Limb (tissue), 2 donors: ENCODE measurements around the gene CAMK1D.
A peak's percentile ranks its signal among the peaks of the same experiment; 100 is the strongest.
"Not testable (repeated sequence)": the region's sequence is repeated elsewhere in the genome, so short reads cannot be mapped to it uniquely, and the experiment has no call there.

Experiments used
- DNase-seq, 2 donors: peaks; one replicate each; pipeline ENCODE4 v3.0.0-alpha.2; 2016; ENCODE audit errors: extremely low spot score in 2 of 2

The CAMK1D gene

GRCh38 chr10:12839941-12840611 lies 490.7 kb downstream of the CAMK1D start:
- peak in 1 of 2 donors; percentile 52 for DNase-seq

DNA sequence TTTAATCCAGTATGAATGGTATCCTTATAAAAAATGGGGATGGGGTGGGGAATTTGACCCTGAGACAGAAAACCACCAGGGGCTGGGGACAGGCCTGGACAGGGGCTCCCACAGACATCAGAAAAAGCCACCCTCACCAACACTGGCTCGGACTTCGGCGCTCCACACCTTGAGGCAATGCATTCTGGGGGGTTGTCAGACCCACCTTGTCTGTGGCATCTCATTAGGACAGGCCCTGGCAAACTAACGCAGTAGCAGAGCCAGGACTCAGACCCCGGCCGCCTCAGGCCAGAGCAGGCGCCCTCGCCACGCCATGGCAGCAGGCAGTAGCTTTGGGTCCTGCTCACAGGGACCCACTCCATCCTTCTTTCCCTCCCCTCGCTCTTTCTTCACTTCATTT lies 492.1 kb downstream of the CAMK1D start:
- DNase-seq, result no peak

DNA sequence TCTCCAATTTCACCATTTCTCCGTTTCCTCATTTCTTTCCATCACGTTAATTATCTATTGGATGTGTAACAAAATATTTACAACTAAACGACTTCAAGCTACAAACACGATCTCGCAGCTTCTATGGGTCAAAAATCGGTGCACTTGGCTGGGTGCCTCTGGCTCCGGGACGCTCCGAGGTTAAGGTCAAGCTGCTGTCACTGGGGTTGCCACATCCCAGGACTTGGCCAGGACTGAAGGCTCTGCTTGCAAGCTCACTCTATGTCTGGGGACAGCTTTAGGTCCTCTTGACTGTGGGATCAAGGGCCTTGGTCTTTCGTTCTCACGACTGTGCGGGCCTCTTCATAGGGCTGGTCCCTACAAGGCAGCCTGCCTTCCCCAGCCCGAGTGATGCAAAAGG lies 492.5 kb downstream of the CAMK1D start:
- no peak for DNase-seq

- no peak for DNase-seq
These were observed 493.0 kb downstream of the CAMK1D start for GRCh38 chr10:12842310-12842709.

- no peak for DNase-seq
These were observed 494.1 kb downstream of the CAMK1D start for GRCh38 chr10:12843296-12843945.

DNA sequence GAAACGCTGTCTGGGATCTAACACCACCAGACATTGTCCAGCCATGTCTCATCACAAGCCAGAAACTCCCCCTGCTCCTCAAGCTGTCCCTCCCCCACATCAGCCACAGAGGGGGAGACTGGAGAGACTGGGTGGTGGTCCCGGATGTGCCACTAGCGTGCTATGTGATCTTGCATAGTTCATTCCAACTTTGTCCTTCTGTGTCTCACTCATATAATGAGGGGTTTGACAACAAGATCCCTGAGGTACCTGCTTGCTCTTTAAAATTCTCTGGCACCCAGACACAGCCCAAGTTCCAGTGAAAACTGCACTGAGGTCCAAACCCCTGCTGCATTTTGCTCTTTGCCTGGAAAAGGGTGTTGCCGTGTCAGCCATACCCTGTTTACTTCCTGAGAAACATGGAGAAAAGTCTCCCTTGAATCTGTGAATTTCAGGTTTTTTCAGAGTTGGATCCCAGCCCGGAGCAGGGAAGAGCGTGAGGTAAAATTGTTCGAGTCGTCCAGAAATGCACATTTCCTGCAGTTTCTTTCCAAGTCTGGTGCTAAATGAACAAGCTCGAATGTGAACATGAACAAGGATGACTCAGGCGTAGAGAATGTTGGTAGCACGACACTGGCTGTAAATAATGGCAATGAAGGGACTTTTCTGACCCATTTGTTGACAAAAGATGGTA lies 495.6 kb downstream of the CAMK1D start:
- peak; percentile 79 to 90 for DNase-seq

GRCh38 chr10:12846718-12847117 lies 497.4 kb downstream of the CAMK1D start:
- no peak for DNase-seq

- DNase-seq, result no peak
These were observed 498.1 kb downstream of the CAMK1D start for GRCh38 chr10:12847361-12847975.

DNA sequence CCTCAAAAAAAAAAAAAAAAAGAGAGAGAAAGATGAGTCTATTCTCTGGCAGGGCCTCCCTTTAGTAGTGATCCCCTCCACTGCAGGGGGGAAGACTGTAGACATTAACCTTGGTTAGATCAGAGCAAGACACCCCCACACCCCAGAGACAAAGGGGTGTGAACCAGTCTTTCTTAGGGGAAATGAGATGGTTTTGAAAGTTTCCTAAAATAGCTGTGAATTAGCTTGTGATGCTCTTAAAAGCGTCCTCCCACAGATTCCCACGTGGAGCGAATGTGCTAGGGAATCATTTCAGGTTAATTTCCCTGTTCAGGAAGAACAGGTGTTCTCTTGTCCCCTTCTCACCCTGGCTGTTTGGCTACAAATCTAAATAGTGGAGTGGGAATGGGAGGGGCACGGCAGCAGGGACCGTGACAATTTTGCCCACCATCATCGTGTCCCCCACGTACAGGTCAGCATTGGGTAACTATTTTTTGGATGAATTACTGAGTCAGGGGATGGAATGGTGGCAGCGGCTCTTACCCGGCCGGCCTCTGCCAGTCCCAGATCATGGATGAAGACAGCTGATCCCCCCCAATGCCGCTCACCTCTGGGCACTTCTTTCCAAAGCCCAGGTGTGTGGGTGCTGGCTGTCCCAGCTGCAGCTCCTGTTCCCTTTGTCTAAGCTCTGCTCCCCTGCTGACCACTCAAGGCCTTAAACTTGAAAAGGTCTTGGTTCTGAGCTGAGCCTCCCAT lies 499.3 kb downstream of the CAMK1D start:
- no peak for DNase-seq

GRCh38 chr10:12849319-12850181 lies 500.2 kb downstream of the CAMK1D start:
- no peak for DNase-seq

- no peak for DNase-seq
These were observed 503.3 kb downstream of the CAMK1D start for GRCh38 chr10:12852687-12853086.

DNA sequence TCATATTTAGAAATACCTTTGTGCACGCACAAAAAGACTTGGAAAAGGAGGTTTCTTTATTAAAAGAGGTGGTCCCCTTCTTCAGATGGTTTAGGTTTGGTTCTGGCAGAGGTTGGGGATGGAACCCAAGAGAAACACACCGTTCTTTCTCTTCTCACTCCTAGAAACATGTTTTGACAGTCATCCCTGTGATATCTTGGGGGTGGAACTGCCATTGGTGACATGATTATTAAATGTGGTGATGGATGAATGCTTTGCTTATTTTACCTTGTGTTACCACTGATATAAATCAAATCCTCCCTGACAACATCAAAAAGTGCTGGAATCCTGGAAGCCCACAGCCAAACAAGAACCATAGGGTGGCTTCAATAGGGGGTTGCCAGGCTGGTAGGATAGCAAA lies 505.6 kb downstream of the CAMK1D start:
- no peak for DNase-seq

- DNase-seq, result no peak
These were observed 513.1 kb downstream of the CAMK1D start for GRCh38 chr10:12862459-12862858.

DNA sequence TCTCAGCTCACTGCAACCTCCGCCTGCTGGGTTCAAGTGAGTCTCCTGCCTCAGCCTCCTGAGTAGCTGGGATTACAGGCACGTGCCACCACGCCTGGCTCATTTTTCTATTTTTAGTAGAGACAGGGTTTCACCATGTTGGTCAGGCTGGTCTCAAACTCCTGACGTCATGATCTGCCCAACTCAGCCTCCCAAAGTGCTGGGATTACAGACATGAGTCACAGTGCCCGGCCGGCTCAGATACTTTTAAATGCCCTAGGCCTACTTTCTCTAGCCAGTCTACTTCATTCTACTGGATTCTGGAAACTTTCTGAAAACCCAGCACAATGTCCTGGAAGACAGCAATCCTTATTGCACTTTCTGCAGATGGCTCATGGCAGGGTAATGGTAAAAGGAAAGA lies 516.2 kb downstream of the CAMK1D start:
- not testable (repeated sequence) for DNase-seq

DNA sequence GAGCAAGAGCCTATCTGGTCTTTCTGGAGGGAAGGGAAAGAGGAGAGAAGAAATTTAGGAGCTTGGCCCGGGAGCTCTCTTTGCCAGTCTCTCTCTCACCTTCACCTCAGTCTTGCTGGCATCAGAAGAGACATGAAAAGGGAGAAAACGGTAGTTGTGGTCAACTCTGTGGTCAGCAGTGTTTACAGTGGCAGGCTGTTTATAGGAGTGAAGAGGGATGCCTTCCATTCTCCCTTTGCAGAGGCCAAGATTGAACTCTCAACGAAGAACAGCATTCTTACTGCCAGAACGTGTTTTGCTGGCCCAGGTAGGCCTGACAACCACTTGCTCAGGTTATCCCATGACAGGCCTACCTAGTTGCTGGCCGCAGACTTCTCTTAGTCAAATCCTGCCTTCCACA lies 518.9 kb downstream of the CAMK1D start:
- no peak for DNase-seq

DNA sequence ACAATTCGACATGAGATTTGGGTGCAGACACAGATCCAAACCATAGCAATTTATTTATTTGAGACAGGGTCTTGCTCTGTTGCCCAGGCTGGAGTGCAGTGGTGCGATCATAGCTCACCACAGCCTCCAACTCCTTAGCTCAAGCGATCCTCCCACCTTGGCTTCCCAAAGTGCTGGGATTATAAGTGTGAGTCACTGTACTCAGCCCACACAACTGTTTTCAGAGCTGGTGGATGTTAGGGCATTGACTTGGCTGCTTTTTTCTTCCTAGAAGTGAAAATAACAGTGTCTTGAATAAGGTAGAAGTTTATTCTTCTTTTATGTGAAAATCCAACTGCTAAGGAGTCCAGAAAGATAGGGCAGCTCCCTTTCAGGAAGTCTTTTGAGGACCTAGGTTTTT lies 520.1 kb downstream of the CAMK1D start:
- DNase-seq, result no peak

- DNase-seq, result no peak
These were observed 523.2 kb downstream of the CAMK1D start for GRCh38 chr10:12872577-12872976.

- no peak for DNase-seq
These were observed 523.8 kb downstream of the CAMK1D start for GRCh38 chr10:12873172-12873571.

DNA sequence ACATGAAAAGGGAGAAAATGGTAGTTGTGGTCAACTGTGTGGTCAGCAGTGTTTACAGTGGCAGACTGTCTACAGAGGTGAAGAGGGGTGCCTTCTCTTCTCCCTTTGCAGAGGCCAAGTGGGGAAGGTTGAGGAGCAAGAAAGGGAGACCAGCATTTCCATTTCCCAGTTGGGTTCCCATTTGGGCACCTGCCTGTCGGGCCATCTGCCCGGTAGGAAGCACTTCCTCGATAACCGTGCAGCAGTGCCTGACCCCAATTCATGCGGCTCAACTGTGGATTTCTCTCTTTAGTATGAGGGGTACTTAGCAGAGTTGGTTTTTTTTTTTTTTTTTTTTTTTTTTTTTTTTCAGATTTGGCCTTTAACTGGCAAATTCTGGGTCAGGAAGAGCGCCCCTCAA lies 525.2 kb downstream of the CAMK1D start:
- DNase-seq, result no peak

DNA sequence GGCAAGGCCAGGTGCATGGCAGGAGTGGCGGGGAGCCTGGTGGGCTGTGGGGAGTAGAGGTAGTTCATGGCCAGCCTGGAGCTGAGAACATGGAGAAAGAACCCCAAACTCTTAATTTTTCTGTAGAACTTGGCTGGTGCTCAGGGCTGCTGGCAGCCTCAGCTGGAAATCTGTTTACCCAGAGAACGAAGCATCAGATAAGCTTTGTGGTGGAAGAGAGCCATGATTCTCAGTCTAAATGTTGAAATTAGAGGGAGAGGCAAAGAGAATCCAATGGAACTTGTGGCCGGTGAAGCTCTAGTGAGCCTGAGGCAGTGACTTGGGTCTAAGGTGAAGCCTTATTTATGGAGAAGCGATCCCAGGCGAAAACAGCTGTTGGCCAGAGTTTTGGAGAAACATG lies 525.8 kb downstream of the CAMK1D start:
- no peak for DNase-seq

DNA sequence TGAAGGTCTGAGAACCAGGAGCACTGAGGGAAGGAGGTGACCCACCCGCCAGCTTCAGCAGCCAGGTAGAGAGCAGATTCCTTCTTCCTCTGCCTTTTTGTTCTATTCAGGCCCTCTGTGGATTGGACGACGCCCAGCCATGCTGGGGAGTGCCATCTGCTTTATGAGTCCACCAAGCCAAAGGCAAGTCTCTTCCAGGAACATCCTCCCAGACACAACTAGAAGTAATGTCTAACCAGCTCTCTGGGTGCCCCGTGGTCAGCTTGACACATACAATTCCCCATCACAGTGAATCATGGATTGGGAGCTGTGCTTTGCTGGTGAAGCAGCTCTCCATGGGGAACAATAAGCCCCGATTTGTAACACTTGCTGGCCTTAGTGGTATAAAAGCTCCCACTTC lies 526.9 kb downstream of the CAMK1D start:
- DNase-seq, result no peak
